ENCODE data around the gene SCRN1. TPM values are rescaled to one million over a fixed set of nuclear protein-coding genes. Genes with fewer than 3 reads are reported as not detected.
"Not testable (repeated sequence)": the region's sequence is repeated elsewhere in the genome, so short reads cannot be mapped to it uniquely, and the experiment has no call there.

Gene SCRN1
- total RNA-seq, 3 donors from 2014 or later: 25.9 to 32.0 (median 31.5) TPM

GRCh38 chr7:29962035-29962434 is 27.6 kb downstream of the SCRN1 start:
- Histone ChIP-seq H3K27me3 (no peaks in the 10 kb centered on the region), H3K4me3 (no peak overlapping the region), H3K27ac (no peak overlapping the region), H3K9me3 (no peaks in the 10 kb centered on the region), H3K4me1 (no peaks in the 10 kb centered on the region), H3K36me3 (no peaks in the 10 kb centered on the region)
- TF ChIP-seq, protein P1, sequence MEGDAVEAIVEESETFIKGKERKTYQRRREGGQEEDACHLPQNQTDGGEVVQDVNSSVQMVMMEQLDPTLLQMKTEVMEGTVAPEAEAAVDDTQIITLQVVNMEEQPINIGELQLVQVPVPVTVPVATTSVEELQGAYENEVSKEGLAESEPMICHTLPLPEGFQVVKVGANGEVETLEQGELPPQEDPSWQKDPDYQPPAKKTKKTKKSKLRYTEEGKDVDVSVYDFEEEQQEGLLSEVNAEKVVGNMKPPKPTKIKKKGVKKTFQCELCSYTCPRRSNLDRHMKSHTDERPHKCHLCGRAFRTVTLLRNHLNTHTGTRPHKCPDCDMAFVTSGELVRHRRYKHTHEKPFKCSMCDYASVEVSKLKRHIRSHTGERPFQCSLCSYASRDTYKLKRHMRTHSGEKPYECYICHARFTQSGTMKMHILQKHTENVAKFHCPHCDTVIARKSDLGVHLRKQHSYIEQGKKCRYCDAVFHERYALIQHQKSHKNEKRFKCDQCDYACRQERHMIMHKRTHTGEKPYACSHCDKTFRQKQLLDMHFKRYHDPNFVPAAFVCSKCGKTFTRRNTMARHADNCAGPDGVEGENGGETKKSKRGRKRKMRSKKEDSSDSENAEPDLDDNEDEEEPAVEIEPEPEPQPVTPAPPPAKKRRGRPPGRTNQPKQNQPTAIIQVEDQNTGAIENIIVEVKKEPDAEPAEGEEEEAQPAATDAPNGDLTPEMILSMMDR (IDR thresholded peaks at IDR 0.05): no peak
- TF ChIP-seq POLR2A (IDR thresholded peaks at IDR 0.05) (no peak), POLR2AphosphoS5 (IDR thresholded peaks at IDR 0.05) (no peak)
- intact Hi-C loops (cut with DNase I; ENCODE audit: low total_unique reads): no loop called here
- no peak for DNase-seq (ENCODE audit: low spot score in 2 of 2)

DNA sequence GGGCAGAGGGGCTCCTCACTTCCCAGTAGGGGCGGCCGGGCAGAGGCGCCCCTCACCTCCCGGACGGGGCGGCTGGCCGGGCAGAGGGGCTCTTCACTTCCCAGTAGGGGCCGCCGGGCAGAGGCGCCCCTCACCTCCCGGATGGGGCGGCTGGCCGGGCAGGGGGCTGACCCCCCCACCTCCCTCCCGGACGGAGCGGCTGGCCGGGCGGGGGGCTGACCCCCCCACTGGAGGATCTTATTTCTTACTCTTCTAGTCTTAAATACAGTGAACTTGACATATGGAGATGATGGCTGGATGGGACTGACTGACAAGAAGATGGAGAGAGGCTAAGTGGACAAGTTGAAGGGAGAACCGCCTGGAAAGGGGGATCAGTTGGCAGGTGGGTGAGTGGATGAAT is 28.0 kb downstream of the SCRN1 start:
- H3K36me3 ChIP-seq; DNase-seq (ENCODE audit: low spot score in 2 of 2); H3K27me3 ChIP-seq; H3K4me1 ChIP-seq; H3K27ac ChIP-seq; H3K9me3 ChIP-seq; H3K4me3 ChIP-seq; intact Hi-C loops (cut with DNase I; ENCODE audit: low total_unique reads): not testable (repeated sequence)

DNA sequence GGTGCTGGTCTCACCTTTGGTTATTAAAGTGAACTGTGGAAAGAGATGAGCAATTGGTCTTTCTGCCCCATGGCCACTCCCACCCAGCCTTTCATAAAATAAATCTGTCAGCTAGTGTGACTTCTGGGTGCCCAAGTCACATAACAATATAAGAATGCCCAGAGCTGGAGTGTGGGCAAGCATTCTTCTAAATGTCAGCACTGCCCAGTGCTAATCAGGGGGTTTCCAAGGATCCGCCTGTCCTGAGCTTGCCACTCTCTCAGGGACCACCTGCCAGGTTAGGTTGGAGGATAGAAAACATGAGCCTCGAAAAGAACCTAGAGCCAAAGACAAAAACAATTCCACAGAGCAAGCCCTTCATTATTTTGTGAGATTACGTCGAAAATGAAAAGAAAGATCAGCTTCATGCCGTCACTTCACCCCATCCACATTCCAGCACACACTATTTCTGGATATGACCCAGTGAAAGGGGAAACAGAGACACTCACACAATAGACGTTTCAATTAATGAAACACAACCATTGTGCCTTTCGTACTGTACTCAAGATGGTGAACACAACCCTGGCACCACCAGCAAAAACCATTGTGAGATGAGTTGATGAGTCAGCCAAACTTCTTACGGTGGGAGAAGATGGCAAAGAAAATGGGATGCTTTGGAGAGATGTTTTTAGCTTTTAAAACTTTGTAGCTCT is 30.8 kb downstream of the SCRN1 start:
- no peak overlapping the region for H3K4me3 ChIP-seq
- intact Hi-C loops (cut with DNase I; ENCODE audit: low total_unique reads): no loop called here
- TF ChIP-seq POLR2A (IDR thresholded peaks at IDR 0.05) (no peak), POLR2AphosphoS5 (IDR thresholded peaks at IDR 0.05) (no peak)
- TF ChIP-seq, protein P1 (IDR thresholded peaks at IDR 0.05): no peak
- no peaks in the 10 kb centered on the region for H3K9me3 ChIP-seq
- H3K27ac ChIP-seq: no peak overlapping the region
- no peaks in the 10 kb centered on the region for H3K27me3 ChIP-seq
- no peaks in the 10 kb centered on the region for H3K4me1 ChIP-seq
- DNase-seq (ENCODE audit: low spot score in 2 of 2): no peak
- no peaks in the 10 kb centered on the region for H3K36me3 ChIP-seq

GRCh38 chr7:29957521-29958310 is 31.9 kb downstream of the SCRN1 start:
- Histone ChIP-seq H3K4me3 (no peak overlapping the region), H3K27me3 (no peaks in the 10 kb centered on the region), H3K4me1 (no peaks in the 10 kb centered on the region), H3K27ac (no peak overlapping the region), H3K9me3 (no peaks in the 10 kb centered on the region), H3K36me3 (no peaks in the 10 kb centered on the region)
- TF ChIP-seq, protein P1 (IDR thresholded peaks at IDR 0.05): no peak
- TF ChIP-seq POLR2A (IDR thresholded peaks at IDR 0.05) (no peak), POLR2AphosphoS5 (IDR thresholded peaks at IDR 0.05) (no peak)
- intact Hi-C loops (cut with DNase I; ENCODE audit: low total_unique reads): no loop called here
- DNase-seq (ENCODE audit: low spot score in 2 of 2): no peak

DNA sequence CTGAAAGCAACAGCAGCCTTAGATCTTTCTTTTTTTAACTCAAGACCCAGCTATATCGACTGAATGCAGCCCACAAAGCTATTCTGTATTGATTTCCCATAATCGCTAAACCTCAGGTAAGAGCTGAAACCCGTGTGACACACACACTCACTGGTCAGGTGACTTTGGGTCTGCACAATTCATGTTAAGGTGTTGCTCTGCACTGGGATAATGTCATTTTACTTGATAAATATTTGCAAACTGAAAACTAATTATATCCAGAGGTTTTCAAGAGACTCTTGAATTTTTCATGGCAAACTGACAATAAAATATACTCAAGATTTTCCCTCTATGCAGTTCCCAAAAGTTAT is 33.1 kb downstream of the SCRN1 start:
- H3K36me3 ChIP-seq: no peaks in the 10 kb centered on the region
- no peaks in the 10 kb centered on the region for H3K27me3 ChIP-seq
- H3K9me3 ChIP-seq: no peaks in the 10 kb centered on the region
- H3K4me1 ChIP-seq: no peaks in the 10 kb centered on the region
- TF ChIP-seq POLR2AphosphoS5 (IDR thresholded peaks at IDR 0.05): no peak
- TF ChIP-seq, protein P1 (IDR thresholded peaks at IDR 0.05): no peak
- TF ChIP-seq POLR2A (IDR thresholded peaks at IDR 0.05): no peak
- no peak overlapping the region for H3K27ac ChIP-seq
- intact Hi-C loops (cut with DNase I; ENCODE audit: low total_unique reads): no loop called here
- H3K4me3 ChIP-seq: no peak overlapping the region
- DNase-seq (ENCODE audit: low spot score in 2 of 2): no peak
